CD4-positive, alpha-beta T cell treated with Interleukin-15 for 1 hour (primary cell): Measurements from ENCODE around the gene PDE7B.

Source experiments
- DNase-seq: peaks from one replicate; pipeline ENCODE4 v3.0.0-alpha.2; 2020

Gene PDE7B

GRCh38 chr6:136036601-136037000 is 185.1 kb downstream of the PDE7B start:
- no peak for DNase-seq

GRCh38 chr6:136037242-136037875 is 185.9 kb downstream of the PDE7B start:
- DNase-seq, result no peak

GRCh38 chr6:136037876-136038460 is 186.5 kb downstream of the PDE7B start:
- DNase-seq, result no peak

GRCh38 chr6:136038531-136038930 is 187.0 kb downstream of the PDE7B start:
- DNase-seq, result no peak

- no peak for DNase-seq
Measured at GRCh38 chr6:136039185-136039584, 187.7 kb downstream of the PDE7B start.

- DNase-seq, result no peak
Measured at GRCh38 chr6:136050475-136050874, 199.0 kb downstream of the PDE7B start.

GRCh38 chr6:136051140-136051775 is 199.8 kb downstream of the PDE7B start:
- no peak for DNase-seq

- DNase-seq, result no peak
Measured at GRCh38 chr6:136052031-136052430, 200.5 kb downstream of the PDE7B start.

GRCh38 chr6:136058852-136059251 is 207.4 kb downstream of the PDE7B start:
- DNase-seq, result no peak

GRCh38 chr6:136059308-136059707 is 207.8 kb downstream of the PDE7B start:
- no peak for DNase-seq

GRCh38 chr6:136060052-136060451 is 208.6 kb downstream of the PDE7B start:
- no peak for DNase-seq

GRCh38 chr6:136060759-136061158 is 209.3 kb downstream of the PDE7B start:
- no peak for DNase-seq

GRCh38 chr6:136061701-136062100 is 210.2 kb downstream of the PDE7B start:
- no peak for DNase-seq

- no peak for DNase-seq
Measured at GRCh38 chr6:136063096-136063495, 211.6 kb downstream of the PDE7B start.

- no peak for DNase-seq
Measured at GRCh38 chr6:136066005-136066404, 214.5 kb downstream of the PDE7B start.

GRCh38 chr6:136067731-136068341 is 216.3 kb downstream of the PDE7B start:
- no peak for DNase-seq

- DNase-seq, result no peak
Measured at GRCh38 chr6:136069119-136069518, 217.6 kb downstream of the PDE7B start.

GRCh38 chr6:136070815-136071214 is 219.3 kb downstream of the PDE7B start:
- no peak for DNase-seq

- DNase-seq, result no peak
Measured at GRCh38 chr6:136072691-136073090, 221.2 kb downstream of the PDE7B start.

- no peak for DNase-seq
Measured at GRCh38 chr6:136073216-136073615, 221.7 kb downstream of the PDE7B start.

GRCh38 chr6:136076496-136076895 is 225.0 kb downstream of the PDE7B start:
- no peak for DNase-seq

- DNase-seq, result no peak
Measured at GRCh38 chr6:136077834-136078576, 226.5 kb downstream of the PDE7B start.
